GM21367 (cell line): ENCODE measurements around the gene IFNA2.
"Not testable (repeated sequence)": the region's sequence is repeated elsewhere in the genome, so short reads cannot be mapped to it uniquely, and the experiment has no call there.

Experiments used
- ATAC-seq: cut with Tn5 transposase; IDR thresholded peaks from one replicate; pipeline ENCODE4 v1.9.1; 2021; ENCODE audit not compliant: unreplicated experiment

IFNA2 gene

DNA sequence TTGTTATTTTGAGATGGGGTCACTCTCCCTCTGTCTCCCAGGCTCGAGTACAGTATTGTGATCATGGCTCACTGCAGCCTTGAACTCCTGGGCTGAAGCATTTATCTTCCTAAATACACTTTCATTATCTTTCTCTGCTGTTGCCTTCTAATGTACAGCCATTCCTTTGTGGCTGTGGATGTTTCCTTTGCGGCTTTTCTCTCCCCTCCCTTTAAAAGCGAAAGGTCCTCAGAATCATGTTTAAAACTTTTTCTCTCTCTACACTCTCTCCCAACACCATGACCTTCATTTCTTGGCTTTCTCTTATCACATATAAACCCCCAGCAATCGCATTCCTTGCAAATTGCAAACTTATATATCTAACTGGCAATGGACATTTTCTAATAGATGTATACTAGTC is 1.6 kb downstream of the IFNA2 start:
- ATAC-seq: no peak

DNA sequence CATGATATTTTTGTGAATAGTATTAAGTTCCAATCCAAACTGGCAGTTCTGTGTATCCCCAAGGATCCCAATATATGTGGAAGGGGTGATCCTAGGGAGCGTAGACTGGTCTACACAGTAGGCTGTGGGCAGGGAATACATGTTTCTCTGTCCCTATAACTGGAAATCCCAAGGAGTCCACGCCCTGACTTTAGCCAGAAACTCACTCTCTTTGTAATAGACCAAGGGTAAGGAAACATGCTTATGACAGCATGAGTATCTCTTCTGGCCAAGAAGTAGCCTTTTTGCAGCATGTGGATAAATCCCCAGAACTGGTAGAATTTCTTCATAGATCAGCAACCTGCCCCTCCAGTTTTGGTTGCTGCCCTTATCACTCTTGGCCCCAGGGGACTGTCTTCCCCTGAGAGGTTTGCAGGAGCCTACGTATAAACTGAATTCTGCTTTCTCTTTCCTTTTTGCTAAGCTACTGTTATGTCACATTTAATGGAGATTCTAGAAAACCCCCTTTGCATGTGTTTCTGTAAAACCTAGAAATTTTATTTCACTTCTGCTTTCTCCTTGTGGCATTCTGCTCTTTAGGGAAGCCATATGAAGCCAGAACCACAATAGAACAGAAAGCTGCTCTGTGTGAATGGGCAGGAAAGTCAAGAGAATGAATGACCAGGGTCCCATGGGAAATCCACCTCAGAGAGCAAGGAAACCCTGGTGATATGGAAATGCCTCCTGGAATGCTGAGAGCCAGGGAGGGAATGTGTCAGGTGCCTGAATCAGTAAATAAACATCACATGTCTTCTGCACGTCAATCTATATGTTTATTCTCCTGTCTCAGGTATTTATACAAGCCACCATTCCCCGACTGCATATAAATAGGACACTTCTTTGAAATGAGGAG is 3.5 kb downstream of the IFNA2 start:
- ATAC-seq: peak; percentile 98

DNA sequence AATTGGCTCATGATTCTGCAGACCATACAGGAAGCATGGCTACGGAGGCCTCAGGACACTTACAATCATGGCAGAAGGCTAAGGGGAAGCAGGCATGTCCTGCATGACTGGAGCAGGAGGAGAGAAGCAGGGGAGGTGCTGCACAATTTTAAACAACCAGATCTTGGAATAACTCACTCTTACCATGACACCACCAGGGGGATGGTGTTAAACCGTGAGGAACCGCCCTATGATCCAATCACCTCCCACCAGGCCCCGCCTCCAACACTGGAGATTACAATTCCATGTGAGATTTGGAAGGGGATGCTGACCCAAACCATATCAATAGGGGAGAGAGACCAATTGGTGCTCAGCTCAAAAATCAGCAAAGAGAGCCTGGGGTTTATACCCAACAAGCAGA is 13.7 kb downstream of the IFNA2 start:
- not testable (repeated sequence) for ATAC-seq

DNA sequence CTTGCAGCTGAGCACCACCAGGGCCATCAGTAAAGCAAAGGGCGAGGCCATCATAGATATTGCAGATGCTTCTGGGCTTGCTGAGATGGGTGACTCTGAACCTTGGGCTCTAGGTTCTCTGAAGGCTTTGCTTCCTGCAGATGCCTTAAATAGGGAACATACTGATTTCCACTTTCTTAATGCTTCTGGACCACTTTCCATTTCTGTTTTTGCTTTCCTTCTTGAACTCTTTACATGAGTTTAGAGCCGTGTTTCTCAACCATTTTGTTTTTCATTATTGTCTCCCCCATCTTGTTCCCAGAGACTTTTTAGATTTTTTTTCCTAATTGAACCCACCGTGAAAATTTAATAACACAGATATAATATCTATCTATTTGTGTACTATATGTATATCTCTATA is 17.2 kb downstream of the IFNA2 start, which contains the start of gene IFNA13:
Gene IFNA13 (minus strand): TSS at position 101 of the 400 bp plus-strand sequence. CDS start 47 bp downstream, at position 54.
- ATAC-seq: no peak

DNA sequence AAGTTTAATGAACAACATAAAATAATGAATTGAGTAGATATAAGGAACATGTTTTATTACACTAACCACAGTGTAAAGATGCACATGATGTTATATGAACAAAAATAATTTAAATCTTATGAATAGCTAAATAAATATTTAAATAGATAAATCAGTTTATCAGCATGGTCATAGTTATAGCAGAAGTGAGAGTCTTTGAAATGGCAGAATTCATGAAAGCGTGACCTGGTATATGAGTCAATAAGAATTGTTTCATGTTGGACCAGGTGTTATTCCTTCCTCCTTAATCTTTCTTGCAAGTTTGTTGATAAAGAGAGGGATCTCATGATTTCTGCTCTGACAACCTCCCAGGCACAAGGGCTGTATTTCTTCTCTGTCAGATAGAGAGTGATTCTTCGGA is 18.0 kb downstream of the IFNA2 start:
- peak; percentile 84 for ATAC-seq

DNA sequence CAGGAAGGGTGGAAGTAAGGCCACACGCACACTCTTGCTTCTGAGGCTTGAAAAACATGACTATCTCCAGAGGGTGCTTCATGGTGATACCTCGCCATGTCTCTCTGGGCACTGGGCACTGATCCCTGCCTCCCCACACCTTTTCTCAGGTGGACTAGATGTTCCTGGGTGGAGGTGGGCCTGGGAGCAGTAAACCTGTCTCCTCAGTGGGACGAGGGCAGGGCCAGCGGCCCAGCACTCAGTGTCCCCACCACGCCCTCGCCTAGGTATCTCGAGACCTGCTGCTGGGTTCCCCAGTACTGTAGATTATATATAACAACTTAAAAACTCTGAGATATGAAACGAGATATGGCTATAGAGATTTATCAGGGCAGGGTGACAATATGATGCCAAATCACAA is 22.9 kb downstream of the IFNA2 start:
- no peak for ATAC-seq

DNA sequence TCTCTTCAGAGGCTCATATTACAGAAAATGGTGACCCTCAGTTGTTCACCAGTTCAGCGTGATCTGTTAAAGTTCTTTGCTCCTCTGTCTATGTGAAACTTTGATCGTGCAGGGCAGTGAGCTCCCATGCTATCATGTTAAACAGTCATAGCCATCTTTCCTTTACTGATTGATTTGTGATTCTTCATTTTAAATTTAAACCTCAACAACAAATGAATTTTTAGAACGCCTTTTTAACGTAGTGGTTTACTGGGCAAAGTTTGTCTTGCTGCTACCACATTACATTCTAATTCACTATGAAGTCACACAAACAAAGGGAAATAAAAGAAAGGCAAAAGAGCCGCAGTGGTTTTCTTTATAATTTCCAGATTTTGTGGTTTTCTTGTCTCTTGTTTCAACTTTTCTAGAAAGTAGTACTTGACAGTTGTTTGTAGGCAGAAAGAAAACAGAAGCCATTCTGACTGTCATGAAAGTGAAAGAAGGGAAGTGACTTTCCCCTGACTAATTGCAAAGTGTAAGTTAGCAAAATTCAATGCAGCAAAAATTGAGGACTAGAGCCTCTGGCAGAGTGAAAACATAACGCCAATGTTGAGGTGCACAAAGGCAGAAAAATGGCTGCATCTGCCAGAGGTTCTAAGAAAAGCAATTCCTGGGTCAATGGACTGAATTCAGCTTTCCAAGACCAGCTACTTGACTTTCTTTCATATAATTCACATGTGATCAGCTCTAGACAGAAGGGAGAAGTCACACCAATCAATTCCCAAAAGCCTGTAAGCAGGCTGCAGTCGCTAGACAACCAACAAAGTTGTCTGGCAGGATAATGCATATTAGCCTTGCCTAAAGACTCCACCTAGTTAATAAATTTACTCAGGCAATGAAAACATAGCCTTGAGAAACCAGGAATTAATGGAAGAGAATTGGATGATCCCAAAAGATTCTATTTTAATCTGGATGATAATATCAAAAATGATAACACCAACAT is 27.4 kb downstream of the IFNA2 start:
- ATAC-seq: peak; percentile 91

DNA sequence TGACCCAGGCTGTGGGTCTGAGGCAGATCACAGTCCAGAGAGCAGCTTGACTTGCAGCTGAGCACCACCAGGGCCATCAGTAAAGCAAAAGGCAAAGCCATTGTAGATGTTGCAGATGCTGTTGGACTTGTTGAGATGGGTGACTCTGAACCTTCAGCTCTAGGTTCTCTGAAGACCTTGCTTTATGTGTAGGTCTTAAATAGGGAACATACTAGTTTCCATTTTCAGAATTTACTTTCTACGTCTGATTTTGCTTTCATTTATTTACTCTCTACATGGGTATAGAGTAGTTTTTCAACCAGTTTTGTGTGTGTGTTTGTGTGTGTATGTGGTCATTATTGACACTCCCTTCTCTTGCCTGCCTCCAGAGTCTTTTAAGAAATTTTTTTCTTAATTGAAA is 34.4 kb downstream of the IFNA2 start, which contains the start of gene IFNA6:
Gene IFNA6 (minus strand): TSS at position 101 of the 400 bp plus-strand sequence. CDS start 0 bp downstream, at position 101.
- ATAC-seq: no peak

DNA sequence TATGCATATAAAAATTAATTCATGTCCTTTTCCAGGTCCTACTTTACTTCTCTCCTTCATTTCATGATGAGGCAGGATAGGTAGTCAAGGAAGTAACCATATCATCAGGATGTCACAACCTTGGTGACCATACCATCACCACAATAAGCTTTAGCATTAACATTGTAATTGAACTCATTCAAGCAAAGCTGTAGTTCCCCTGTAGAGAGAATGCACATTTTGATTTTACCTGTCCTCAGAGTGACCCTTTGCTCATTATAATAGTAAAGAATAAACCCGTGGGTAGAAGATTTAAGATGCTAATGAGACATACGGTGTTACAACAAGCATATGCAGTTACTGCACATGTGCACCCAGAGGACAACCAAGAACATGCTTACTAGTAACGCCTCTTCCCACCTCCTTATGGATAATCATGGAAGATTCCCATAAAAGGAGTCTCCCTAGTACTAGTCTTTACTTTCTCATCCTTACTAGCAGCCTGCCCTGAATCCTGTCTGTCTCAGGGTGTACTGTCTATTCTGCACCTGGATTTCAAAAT is 36.7 kb downstream of the IFNA2 start:
- ATAC-seq: no peak

DNA sequence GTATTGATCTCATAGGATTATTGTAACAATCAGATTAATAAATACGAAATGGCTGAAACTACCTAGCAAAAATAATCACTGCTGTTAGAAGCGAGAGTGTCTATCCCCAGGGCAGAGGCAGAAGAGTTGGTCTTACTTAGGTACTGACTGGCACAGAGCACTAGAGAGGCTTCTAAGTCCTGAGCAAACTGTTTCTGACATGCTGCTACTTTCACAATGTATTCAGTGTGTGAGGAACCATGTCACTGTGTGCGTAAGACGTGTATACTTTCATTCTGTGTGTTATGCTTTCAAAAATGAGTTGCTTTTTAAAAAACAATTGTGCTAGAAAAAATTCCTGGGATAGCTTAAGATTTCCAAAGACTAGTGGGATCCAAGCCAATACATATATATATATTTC is 44.5 kb downstream of the IFNA2 start:
- ATAC-seq: no peak

DNA sequence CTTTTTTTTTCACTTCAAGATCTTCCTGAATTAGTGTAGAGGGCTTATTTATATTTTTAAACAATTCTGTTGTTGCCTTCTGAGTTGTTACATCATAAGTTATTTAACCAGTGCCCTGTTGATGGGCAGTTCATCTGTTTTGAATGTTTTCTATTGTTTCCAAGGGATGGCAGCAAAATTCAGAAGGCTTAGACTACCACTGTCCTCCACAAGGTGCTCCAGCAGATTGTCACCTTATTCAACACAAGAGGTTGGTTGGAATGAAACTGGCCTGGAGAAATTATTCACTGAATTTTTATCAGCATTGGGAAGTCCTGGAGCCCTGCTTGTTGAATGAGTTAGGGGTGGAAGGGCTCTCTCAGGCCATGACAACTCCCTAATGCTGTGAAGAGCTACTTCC is 48.7 kb downstream of the IFNA2 start:
- ATAC-seq: no peak

DNA sequence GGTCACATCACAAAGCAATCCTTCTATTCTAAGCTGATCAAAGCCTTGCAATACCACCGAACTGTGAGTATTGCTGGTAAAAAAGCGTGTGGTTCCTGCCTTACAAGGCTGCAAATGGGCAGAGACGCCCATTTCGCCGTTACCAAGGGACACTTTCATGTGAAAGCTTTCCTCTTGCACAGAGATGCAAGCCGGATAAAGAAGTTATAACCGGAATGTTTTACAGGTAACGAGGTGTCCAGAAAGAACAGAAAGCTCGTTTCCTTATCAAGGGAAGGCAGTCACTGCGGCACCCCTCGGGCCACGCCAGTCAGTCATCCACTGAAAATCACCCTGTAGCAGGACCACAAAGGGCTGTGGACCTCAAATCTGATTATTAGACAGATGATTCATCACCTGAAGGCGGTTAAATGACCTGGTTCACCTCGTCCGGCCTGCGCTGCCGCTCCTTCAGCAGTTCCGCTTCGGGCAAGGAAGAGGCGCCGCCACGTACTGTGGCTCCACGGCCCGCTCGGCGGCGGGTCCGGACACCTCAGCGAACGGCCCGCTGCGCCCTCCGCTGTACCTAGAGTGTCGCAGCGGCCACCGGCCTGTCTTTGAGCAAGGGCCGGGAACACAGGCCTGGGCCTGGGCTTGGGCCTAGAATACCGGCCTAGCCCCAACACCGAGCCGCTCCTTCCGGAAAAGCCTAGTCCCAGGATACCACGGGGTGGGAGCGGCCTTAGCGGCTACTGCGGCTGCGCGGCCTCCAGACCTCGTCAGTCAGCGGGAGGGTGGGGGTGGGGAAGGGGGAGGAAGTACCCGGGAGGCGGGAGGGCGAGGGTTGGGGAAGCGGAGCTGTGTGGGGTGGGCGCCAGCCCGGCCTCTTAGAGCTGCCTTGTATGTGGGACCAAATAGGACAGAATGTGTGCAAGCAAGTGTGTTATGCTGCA is 50.2 kb downstream of the IFNA2 start, which contains the start of gene KLHL9:
Gene KLHL9 (minus strand): TSS at position 704 of the 932 bp plus-strand sequence. CDS start 545 bp downstream, at position 159.
- peak; percentile 83 for ATAC-seq
